DMS53 treated with DMSO at 0.1 percent for 48 hours (cell line): ENCODE results near the gene EPB41.
"Not testable (repeated sequence)": the region's sequence is repeated elsewhere in the genome, so short reads cannot be mapped to it uniquely, and the experiment has no call there.

ENCODE experiments used
- DNase-seq: peaks from one replicate; lab custom pipeline; 2025; ENCODE audit not compliant: unreplicated experiment; lab: John Stamatoyannopoulos, UW

The EPB41 gene

DNA sequence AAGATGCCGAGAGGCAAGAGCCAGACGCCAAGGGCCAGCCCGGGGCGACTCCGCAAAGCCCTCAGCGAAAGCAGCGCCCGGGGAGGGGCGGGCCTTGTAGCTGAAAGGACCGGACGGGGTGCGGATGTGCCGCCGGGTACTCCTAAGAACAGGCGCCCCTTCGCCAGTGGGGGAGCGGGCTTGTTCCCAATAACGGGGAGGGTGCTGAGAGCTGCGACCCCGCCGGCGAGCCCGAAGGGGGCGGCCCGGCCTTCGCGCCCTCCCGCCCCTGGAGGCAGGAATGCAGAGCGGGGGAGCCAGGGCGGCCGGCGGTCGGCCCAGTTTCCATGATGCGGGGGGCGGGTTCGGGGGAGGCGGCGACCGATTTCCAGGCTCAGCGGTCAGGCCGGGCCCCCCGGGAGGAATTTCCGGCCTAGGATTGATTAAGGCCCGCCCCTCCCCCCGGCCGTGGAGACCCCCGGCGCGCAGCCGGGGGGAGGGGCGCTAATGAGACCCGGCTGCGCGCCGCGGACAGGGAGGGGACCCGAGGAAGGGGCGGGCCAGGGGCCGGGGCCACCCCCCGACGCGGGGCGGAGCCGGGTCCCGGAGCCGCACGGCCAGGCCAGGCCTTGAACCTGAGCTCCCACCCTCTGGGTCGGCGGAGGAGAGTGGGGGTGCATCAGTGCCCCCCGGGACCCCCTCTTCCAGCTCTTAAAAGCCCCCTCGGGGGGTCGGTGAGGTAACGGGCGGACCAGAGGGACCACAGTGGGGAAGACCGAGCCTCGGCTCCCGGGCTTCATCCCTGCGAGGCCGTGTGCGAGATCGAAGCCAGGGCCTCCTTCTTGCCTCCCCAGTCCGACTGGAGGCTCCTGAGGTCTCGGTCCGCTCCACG is 210.2 kb downstream of the EPB41 start:
- DNase-seq = no peak

DNA sequence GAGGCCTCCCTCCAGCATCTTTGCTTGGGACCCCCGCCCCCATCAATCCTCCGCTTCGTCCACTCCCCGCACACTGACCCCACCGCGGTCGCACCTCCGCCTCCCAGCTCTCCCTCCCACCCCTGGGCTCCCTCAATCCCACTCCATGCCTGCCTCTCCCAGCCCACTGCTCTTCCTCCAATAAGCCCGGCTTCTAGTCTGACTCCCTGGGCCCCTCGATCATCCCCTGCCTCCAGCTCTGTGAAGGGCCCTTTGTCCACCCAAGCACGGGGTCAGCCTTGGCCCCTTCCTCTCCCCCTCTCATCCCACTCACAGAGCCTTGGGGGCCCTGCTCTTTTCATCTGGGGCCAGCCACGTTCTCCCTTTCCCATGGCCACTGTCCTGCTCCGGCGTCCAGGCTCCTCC is 210.9 kb downstream of the EPB41 start:
- DNase-seq = no peak

DNA sequence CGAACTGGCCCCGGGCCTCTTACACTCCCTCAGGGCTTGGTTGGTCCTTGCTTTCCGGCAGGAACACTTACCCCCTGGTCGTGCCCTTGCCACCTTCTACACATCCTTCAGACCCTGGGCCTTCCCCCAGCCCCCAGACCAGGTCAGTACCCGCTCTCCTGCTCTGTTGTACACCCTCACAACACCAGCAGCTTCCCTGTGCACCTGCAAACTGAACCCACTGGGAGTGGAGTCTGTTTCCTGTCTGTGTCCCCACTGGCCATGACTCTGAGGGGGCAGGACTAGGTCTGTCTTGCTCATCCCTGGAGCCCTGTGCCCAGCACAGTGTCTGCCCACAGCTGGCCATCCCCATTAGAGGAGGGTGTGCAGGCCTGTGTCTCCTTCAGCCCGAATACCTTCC is 211.4 kb downstream of the EPB41 start:
- no peak for DNase-seq

DNA sequence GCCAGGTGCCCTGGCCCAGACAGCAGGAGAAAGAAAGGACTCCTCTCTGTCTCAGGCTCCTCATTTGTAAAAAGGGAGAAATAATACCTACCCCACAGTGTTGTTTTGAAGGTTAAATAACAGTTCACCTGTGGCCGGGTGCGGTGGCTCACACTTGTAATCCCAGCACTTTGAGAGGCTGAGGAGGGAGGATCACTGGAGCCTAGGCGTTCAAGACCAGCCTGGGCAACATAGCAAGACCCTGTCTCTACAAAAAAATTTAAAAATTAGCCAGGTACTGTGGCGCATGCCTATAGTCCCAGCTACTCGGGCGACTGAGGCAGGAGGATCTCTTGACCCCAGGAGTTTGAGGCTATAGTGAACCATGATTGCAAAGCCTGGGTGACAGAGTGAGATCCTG is 211.8 kb downstream of the EPB41 start:
- no peak for DNase-seq

- no peak for DNase-seq
These were observed 214.4 kb downstream of the EPB41 start for GRCh38 chr1:29128739-29129138.

DNA sequence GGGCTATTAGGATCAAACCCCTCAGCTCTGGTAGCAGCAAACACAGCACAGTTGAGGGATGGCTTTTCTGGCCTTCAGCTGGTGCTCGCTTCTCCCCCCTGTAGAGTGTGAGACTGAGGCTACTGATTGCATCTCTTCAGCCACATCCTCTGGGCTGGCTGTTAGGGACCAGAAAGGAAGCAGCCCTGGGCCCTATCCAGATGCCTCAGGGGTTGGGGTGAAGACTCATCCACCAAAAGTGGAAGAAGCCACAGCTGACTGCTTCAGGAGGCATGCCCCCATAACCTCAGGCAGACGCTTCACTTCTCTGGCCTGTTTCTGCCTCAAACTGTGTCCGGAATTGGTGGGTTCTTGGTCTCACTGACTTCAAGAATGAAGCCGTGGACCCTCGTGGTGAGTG is 215.5 kb downstream of the EPB41 start:
- no peak for DNase-seq

DNA sequence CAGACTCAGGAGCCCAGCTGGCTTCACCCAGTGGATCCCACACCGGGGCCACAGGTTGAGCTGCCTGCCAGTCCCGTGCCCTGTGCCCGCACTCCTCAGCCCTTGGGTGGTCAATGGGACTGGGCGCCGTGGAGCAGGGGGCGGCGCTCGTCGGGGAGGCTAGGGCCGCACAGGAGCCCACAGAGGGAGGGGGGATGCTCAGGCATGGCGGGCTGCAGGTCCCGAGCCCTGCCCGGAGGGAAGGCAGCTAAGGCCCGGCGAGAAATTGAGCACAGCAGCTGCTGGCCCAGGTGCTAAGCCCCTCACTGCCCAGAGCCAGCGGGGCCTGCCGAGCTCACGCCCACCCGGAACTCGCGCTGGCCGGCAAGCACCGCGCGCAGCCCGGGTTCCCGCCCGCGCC is 216.7 kb downstream of the EPB41 start:
- not testable (repeated sequence) for DNase-seq

DNA sequence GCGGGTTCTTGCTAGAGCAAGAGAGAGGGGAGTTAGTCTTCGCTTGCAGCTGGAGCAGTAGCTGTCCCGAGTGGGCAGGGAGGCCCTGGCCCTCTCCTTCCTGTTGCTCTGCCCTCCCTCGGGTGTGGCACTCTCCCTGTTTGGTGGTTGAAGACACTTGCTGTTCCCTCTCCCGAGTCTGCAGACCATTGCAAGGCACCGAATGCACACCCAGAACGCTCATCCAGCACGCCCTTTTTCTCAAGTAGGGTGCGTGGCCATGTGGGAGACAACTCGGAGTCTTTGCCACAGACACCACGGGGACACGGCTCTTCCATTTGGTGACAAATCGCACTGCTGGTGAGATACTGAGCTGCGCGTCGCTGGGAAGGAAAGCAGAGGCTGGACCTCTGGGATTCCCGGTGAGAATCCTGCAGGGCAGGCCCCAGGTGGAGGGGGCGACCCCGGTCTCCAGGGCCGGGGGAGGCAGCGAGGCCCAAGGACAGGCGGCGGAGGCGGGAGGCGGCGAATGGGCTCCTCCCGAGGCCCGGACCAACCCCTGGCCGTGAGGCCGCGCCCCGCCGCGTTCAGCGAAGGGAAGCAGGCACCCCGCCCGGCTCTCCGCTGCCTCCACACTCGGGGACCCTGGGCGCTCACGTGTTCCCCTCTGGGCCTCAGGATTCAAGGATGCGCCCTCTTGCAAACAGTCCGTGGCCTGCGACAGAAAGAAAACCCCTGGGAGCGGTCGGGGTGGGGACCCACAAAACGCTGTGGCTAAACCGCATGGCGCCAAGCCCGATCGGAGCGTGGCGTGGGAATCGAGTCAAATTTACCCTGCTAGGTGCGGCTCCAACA is 219.7 kb downstream of the EPB41 start:
- DNase-seq = no peak

GRCh38 chr1:29134695-29135028 is 220.3 kb downstream of the EPB41 start:
- no peak for DNase-seq

DNA sequence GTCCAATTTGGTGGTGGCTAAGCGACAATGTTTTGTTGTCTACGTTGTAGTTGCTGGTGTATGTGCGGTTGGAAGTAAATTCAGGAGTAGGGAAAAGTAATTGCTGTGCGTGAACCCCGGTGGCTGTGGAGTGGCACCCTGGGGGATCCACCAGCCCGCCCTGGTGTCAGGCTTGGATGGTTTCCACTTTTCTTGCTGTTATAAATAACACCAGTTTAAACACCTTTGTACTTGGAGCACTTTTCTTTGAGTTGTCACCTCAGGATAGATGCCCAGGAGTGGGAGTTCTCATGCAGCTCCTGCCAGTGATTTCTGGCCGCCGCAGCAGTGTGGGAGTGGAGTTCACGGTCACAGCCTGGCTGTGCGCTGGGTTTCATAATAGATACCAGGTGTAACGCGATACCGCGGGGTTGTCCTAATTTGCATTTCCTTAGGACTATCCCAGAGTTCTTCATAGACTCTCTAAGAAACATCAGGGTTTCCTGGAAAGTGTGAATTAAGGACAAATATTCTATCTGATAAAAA is 222.1 kb downstream of the EPB41 start:
- DNase-seq = no peak

- no peak for DNase-seq
These were observed 228.3 kb downstream of the EPB41 start for GRCh38 chr1:29142714-29143113.

GRCh38 chr1:29144178-29144577 is 229.8 kb downstream of the EPB41 start:
- DNase-seq = no peak

DNA sequence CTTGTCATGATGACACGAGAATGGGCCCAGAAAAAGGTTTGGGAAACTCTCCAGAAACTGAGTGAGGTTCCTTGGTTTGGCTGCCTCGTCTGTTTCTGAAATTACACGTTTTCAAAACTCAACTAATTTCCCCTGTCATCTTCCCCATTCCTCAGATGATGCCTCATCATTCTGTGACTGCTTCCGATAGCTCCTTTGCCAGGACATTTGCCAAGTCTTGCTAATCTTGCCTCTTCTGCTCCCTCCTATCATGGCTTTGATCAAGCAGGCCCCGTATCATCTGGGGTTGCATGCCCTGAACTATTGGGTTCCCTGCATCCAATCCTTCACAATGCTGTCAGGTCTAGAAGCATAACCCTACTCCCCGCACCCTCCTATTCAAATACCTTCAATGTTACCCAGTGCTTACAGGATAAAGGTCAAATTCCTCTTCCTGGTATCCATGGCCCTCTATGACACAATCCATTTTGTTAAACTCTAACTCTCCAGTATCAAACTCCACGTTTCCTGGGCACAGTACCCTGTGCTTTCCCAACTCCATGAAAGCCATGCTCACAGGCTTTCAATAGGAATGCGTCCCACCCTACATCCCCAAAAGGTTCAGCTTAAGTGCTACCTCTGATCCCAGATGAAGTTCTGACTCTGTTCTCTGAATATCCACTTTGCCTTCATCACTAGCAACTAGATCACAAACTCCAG is 231.5 kb downstream of the EPB41 start:
- DNase-seq = no peak

DNA sequence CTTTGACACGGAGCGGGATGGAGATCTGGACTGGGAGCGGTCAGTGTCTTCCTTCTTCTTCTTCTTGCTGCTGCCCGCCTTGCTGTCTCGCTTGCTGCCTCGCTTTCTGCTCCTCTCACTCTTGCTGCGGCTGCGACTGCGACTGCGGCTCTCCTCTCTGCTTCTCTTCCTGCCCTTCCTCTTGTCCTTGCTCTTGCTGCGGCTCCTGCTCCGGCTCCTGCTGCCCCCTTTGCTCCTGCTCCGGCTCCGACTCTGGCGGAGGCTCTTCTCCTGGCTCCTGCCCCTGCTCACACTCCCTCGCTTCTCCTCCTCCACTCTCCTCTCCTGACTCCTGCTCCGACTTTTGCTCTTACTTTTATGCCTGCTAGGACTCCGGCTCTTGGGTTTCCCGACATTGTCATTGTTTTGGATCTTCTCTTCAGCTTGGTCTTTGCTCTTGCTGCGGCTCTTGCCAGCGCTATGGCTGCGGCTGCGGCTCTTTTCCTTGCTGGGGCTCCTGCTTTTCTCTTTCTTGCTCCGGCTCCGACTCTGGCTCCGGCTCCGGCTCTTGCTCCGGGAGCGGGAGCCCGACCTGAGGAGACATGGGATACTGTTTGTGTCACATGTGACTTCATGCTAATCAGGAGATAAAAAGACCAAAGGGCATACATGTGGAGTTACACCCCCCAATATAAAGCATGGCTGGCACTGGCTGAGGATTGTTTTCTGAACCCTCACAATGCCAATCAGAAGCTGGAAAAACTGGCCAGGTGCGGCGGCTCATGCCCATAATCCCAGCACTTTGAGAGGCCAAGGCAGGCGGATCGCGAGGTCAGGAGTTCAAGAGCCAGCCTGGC is 234.5 kb downstream of the EPB41 start:
- DNase-seq = no peak

- not testable (repeated sequence) for DNase-seq
These were observed 236.0 kb downstream of the EPB41 start for GRCh38 chr1:29150346-29150745.

DNA sequence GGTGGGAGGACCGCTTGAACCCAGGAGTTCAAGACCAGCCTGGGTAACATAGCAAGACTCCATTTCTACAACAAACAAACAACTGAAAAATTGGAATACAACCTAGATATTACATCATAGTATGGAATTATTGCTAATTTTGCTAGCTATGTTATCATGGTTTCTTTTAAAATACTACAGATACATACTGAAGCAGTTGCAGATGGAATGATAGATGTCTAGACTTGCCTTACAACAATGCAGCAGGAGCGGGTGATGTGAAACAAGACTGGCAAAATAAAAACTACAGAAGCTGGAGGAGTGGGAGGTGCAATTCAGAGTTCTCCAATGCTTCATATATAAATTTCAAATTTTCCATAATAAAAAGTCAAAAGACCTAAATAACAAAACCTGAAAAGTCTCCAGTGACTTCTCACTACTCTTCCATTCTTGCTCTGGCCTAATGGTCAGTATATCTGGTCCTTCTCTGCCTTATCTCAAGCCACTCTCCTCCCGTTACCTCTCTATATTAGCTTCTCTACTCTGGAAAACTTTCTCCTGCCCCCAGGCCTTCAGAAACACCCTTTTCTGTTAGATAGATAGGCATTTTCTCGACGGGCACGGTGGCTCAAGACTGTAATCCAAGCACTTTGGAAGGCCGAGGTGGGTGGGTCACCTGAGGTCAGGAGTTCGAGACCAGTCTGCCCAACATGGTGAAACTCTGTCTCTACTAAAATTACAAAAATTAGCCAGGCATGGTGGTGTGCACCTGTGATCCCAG is 237.9 kb downstream of the EPB41 start:
- no peak for DNase-seq

GRCh38 chr1:29156543-29157268 is 242.3 kb downstream of the EPB41 start:
- DNase-seq = no peak

DNA sequence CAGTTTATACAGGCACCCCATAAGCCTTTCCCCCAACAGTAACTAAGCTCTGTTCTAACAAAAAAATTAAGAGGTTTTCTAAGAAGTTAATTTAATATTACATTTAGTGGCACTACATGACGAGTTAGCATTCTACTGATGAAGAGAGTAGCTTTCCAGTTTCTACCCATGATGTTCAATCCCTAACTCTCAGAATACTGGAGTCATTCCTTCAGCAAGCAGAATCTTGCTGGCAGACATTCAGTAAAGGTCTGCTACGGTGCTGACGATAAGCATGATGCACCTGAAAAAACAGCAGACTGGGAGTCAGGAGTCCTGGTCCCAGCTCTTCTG is 242.9 kb downstream of the EPB41 start:
- no peak for DNase-seq

DNA sequence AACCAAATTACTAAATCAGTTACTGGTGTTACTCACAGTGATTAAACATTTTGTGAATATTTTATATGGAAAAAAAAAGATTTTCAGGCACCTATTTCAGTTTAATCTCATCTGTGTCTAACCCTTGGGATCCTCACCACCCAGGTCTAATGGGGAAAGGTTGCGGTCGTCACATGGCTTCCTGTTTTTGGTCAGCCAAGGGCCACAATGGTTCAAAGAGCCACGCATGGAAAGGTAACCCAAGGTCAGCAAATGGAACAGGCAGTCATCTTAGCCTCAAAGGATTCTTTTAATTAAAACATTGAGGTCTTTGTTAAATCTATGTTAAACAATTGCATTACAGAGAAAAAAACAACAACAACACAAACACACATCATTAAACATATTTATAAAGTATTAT is 245.4 kb downstream of the EPB41 start:
- no peak for DNase-seq
